Measurements from ENCODE around the gene CEACAM8. TPM values are rescaled to one million over a fixed set of nuclear protein-coding genes. Genes with fewer than 3 reads are reported as not detected.
A peak's percentile ranks its signal among the peaks of the same experiment; 100 is the strongest.

CEACAM8 gene
- total RNA-seq, 1 experiment from 2014 or later, result not detected

- peak; percentile 50 for DNase-seq
- Histone ChIP-seq H2BK20ac (ENCODE audit: low read depth, low read length, poor library complexity, severe bottlenecking) (no peak overlapping the region), H3K23ac (ENCODE audit: insufficient read length, low read depth, low read length) (no peak overlapping the region), H4K20me1 (ENCODE audit: control insufficient read depth, insufficient read depth, insufficient read length) (no peaks in the 10 kb centered on the region), H4K91ac (ENCODE audit: insufficient read length, low read depth, low read length) (no peak overlapping the region), H3K9me3 (ENCODE audit: control insufficient read depth, low read depth, low read length) (no peaks in the 10 kb centered on the region), H3K4me2 (ENCODE audit: insufficient read depth, insufficient read length, low read length) (no peak overlapping the region), H2AK5ac (ENCODE audit: insufficient read length, low read length) (no peak overlapping the region), H3K56ac (ENCODE audit: insufficient read length, low read depth, low read length) (no peak overlapping the region), H3K4ac (ENCODE audit: low read depth, low read length) (no peak overlapping the region), H3K14ac (ENCODE audit: insufficient read depth, low read length) (no peak overlapping the region), H3K27me3 (ENCODE audit: insufficient read depth, low read length) (no peaks in the 10 kb centered on the region), H2BK120ac (ENCODE audit: low read depth, low read length, poor library complexity, severe bottlenecking) (no peak overlapping the region), H3K79me2 (ENCODE audit: insufficient read depth, low read length) (no peaks in the 10 kb centered on the region), H3K79me1 (ENCODE audit: insufficient read depth, low read depth, low read length, poor library complexity, severe bottlenecking) (no peaks in the 10 kb centered on the region), H4K8ac (replicated peaks; ENCODE audit: insufficient read length, low read depth, low read length) (no peak overlapping the region), H3K9ac (ENCODE audit: extremely low read depth, insufficient read length, low read length) (no peak overlapping the region), H3K27ac (ENCODE audit: insufficient read length, low read depth, low read length) (no peak overlapping the region), H4K5ac (ENCODE audit: insufficient read length, low read depth, low read length) (no peak overlapping the region), H3K23me2 (ENCODE audit: insufficient read length, low read depth, low read length, poor library complexity, severe bottlenecking) (no peaks in the 10 kb centered on the region), H3T11ph (ENCODE audit: low read length) (no peak overlapping the region), H2BK5ac (ENCODE audit: insufficient read length, low read length) (no peak overlapping the region), H2BK12ac (ENCODE audit: insufficient read length, low read depth, low read length) (no peak overlapping the region), H2BK15ac (ENCODE audit: low read depth, low read length) (no peak overlapping the region), H3K18ac (ENCODE audit: insufficient read length, low read depth, low read length) (peak overlapping the region; percentile 2), H3K4me1 (ENCODE audit: insufficient read depth, low read length) (peaks cover 5% of the 10 kb centered on the region; the same call in 1 of the 2 replicates), H2AFZ (ENCODE audit: low read length) (no peak overlapping the region)
- no peaks in the 10 kb centered on the region for H3K9me3 Mint-ChIP-seq
- peaks cover 14% of the 10 kb centered on the region for H3K27me3 Mint-ChIP-seq (ENCODE audit: low read depth)
- peaks cover 21 to 27% of the 10 kb centered on the region in 2 experiments for H3K4me1 Mint-ChIP-seq
- no CpG with 5 or more reads among the region's 8 CpGs for WGBS (ENCODE audit: extremely low coverage, insufficient read length, low lambda C conversion rate)
- H3K36me3 Mint-ChIP-seq (ENCODE audit: insufficient read depth in 1 of 3, low read depth in 3 of 3), result no peaks in the 10 kb centered on the region
- TF ChIP-seq CTCF (conservative IDR thresholded peaks at IDR 0.05), result no peak
- H3K4me3 Mint-ChIP-seq, result no peak overlapping the region
- H3K27ac Mint-ChIP-seq, result no peak overlapping the region
These were observed 54.6 kb downstream of the CEACAM8 start for GRCh38 chr19:42540071-42540553.

Data from H9 (cell line).